ENCODE data around the gene TPM4. TPM values are rescaled to one million over a fixed set of nuclear protein-coding genes. Genes with fewer than 3 reads are reported as not detected.
"Not testable (repeated sequence)": the region's sequence is repeated elsewhere in the genome, so short reads cannot be mapped to it uniquely, and the experiment has no call there.

Gene TPM4
- total RNA-seq, 1 experiment from 2014 or later: 1,516 TPM

DNA sequence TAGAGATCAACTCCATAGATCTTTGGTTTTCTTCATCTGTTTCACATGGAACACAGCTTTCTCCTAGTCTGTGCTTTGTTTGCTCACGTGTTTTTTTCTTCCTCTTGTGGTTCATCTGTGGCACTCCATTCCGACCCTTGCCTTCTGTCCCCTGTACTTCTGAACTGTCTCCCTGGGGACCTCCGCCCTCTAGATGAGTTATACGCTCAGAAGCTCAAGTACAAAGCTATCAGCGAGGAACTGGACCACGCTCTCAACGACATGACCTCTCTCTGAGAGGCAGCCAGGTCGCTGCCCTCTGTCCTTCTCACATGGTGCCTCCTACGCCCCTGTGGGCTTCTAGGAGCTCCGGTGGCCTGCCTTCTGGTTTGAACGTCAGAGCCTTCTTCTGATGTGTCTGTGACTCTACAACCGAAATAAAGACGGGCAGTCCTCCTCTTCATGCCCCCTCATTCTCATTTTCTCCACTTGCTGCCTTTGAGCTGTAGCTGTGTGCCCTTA lies 18.8 kb downstream of the TPM4 start:
- DNase-seq (ENCODE audit: low spot score): no peak

DNA sequence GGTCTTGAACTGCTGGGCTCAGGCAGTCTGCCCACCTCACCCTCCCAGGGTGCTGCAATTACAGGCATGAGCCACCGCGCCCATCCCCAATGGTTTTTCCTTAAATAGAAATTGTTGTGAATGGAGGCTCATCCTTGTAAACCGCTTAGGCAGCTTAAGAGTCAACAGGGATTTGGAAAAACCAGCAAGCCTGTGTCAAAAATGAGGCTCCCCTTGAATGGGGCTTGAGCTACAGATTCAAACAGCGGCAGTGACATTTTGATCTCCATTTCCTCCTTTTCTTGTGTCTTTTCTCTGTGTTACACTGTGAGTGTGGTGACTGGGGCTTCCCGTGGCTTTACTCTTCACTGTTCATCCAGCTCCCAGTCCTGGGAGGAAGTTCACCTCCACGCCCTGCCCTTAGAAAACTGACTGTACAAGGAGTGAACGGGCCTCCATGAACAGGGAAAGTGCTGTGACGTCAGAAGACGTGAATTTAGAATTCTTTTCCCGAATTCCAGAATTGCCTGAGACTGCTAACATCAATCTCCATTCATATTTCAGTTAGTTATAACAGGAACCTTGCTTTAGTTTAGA lies 20.1 kb downstream of the TPM4 start:
- DNase-seq (ENCODE audit: low spot score): no peak

DNA sequence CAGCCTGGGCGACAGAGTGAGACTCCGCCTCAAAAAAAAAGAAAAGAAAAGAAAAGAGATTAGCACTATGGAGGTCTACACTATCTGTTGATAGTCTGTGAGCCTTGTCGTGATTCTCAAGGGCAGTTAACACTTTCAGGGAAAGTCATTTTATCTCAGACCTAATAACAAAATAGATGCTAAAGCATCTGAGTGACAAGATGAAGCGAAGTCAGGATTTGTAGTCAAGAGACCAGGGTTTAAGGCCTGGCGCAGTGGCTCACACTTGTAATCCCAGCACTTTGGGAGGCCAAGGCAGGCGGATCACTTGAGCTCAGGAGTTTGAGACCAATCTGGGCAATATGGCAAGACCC lies 22.1 kb downstream of the TPM4 start:
- DNase-seq (ENCODE audit: low spot score): no peak

DNA sequence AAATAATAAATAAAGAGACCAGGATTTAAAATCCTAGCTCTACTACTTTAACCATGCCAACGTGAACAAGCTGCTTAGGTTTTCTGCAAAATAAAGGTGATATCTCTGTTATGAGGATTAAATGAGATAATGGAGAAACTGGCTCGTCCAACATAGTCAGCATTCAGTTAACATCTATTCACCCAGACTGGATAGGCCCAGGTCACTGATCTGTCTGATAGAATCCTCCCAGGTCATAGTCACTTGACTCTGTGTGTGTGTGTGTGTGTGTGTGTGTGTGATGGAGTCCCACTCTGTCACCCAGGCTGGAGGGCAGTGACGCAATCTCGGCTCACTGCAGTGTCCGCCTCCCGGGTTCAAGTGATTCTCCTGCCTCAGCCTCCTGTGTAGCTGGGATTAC lies 22.5 kb downstream of the TPM4 start:
- no peak for DNase-seq (ENCODE audit: low spot score)

DNA sequence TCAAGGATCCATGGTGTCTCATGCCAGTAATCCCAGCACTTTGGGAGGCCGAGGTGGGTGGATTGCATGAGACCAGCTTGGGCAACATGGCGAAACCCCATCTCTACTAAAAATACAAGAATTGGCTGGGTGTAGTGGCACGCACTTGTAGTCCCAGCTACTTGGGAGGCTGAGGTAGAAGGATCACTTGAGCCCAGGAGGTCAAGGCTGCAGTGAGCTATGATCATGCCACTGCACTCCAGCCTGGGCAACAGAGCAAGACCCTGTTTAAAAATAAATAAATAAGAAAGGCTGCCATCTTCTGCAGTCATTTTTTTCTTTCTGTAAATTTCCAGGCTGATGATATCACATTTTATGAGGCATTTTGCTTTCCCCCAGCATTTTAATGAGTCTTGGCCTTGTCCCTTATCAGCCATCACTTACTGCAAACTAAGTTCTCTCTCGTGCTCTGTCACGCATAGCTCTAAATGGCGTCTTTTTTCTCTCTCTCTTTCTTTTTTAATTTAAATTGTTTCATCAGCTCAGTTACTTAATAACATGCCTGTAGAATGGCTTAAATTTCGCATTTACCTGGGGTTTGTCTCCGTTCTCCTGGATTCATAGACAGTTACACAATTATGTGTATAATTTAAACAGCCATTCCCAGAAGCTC lies 23.1 kb downstream of the TPM4 start:
- DNase-seq (ENCODE audit: low spot score): not testable (repeated sequence)

DNA sequence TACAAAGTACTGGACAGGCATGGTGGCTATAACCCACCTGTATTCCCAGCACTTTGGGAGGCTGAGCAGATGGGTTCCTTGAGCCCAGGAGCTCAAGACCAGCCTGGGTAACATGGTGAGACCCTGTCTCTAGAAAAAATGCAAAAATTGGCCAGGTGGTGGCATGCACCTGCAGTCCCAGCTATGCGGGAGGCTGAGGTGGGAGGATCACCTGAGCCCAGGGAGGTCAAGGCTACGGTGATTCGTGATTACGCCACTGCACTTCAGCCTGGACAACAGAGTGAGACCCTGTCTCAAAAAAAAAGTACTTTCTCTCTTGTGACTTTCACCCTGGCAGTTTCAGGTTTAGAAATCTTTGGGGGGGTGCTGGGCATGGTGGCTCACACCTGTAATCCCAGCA lies 24.2 kb downstream of the TPM4 start:
- no peak for DNase-seq (ENCODE audit: low spot score)

DNA sequence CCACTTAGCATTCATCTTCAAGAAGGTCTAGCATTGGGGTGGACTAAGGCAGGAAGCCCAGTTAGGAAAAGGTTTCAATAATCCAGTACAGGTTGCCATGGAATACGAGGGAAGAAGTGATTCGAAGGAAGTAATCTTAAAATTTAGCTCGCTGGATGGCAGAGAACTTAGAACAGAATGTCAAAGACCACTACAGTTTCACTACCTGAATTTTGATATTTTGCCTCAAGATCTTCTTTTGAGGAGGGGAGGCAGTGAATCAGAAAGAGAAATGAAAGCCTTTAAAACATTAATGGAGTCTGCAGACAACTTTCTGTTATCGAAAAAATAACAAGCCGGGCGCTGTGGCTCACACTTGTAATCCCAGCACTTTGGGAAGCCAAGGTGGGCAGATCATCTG lies 28.4 kb downstream of the TPM4 start:
- DNase-seq (ENCODE audit: low spot score): no peak

DNA sequence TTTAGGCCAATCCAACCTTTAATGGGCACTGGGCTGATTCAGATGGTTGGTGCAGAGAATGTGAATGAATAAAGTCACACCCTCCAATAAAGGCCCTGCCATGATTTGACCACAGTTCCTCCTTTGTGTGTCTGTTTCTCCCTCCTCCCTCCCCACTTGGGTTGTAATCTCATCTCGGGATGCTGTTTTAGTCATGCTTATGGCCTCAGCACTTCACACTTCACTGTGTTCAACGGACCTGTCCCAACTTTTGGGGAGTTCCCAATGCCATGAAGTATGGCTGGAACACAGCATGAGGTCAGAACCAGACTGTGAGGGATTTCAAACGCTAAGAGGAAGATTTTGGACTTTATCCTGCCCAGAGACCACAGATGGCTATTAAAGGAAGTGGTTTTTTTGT lies 29.8 kb downstream of the TPM4 start:
- peak; percentile 77 for DNase-seq (ENCODE audit: low spot score)

DNA sequence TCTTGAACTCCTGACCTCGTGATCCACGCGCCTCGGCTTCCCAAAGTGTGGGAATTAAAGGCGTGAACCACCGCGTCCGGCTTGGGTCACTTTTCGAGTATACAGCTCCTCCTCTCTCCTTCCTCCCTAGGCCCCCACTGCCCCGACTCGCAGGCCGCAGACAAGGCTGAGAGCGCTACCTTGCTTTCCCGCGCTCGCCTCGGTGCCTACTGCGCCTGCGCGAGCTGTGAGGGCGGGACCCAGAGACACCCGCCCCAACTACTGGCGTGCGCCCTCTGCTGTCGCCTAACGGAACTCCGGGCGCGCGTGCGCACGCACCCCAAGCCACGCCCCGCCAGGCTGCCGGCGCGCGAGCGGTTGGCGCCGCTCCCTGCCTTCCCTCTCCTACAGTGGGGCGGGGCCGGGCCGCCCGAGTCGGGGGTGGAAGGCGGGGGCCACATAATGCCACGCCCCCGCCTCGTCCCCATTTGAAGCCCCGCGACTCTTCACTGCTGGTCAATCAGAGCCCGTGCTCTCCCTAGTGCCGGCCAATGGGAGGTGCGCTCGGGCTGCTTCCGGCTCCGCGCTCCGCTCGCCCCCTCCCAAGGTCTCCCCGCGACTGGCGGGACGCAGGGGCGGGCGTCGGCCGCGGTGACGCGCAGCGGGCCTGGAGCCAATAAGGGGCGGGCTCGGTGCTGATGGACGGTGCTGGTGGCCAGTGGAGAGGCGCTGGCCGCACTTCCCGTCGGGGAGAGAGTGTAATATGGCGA lies 35.0 kb downstream of the TPM4 start, which contains the start of gene RAB8A:
TSS of gene RAB8A (plus strand) at position 730 of the 749 bp plus-strand sequence. CDS start at position 743, 13 bp downstream.
- DNase-seq (ENCODE audit: low spot score): peak; percentile 98

DNA sequence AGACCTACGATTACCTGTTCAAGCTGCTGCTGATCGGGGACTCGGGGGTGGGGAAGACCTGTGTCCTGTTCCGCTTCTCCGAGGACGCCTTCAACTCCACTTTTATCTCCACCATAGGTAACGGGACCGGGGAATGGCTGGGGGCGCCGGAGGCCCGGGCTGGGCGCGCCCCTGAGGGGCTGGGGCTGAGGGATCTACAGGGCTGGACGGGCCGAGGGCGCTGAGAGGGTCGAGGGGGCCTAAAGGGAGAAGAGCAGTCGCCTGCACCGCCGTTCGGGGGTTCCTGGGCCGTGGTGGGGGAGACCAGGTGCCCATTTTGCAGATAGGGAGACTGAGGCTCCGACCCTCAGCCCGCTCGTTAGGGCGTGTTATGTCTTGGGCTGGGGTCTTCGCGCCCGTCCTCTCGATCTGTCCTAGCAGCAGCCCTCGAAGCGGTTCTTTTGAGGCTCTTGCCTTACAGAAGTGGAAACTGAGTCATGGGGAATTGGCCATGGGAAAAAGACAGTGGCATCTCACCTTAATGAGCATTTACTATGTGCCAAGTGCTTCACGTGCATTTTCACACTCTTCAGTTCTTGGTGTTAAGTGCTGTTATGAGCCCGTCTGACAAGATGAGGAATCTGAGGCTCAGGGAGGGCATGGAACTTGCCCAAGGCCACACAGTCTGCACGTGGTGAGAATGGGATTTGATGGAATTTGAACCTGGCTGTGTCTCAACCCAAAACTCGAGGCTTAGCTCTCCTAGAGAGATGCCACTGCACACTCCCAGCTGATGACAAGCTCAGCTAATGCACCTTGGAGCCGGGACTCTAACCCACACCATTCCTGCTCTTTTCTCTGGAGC lies 35.8 kb downstream of the TPM4 start:
- DNase-seq (ENCODE audit: low spot score): no peak

DNA sequence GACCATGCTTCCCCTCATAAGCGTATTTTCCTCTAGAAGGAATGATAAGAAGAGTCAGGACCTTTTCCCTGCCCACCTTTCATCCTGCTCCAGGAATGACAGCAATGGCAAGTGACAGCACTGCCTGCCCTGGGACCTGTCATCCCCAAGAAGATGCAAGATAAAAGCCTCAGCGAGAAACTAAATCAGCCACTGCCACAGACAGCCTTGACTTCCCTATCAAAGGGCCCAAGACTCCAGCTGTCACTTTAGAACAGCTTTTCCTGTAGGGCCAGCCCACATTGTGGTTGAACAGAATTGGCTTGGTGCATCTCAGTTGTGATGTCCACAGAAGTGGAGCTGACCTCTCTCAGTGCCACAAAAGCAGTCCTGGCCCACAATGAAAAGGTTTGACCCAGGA lies 36.5 kb downstream of the TPM4 start:
- DNase-seq (ENCODE audit: low spot score): no peak

DNA sequence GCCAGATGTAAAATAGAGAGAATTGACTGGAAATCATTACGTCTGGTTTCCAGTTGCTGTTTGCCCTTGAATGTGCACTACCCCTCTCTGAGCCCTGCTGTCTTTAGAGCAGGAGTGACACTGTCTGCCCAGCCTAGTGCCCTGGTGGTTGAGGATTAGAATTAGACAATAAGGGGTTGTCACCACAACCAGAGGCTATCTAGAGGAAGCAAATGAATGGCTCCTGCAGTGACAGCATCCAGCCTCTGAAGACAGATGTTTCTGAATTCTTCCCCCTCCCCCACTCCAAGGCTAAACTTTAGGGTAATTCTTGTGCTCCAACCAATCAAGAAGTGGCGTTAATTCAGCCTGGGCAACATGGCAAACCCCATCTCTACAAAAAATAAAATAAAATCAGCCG lies 37.4 kb downstream of the TPM4 start:
- DNase-seq (ENCODE audit: low spot score): no peak

DNA sequence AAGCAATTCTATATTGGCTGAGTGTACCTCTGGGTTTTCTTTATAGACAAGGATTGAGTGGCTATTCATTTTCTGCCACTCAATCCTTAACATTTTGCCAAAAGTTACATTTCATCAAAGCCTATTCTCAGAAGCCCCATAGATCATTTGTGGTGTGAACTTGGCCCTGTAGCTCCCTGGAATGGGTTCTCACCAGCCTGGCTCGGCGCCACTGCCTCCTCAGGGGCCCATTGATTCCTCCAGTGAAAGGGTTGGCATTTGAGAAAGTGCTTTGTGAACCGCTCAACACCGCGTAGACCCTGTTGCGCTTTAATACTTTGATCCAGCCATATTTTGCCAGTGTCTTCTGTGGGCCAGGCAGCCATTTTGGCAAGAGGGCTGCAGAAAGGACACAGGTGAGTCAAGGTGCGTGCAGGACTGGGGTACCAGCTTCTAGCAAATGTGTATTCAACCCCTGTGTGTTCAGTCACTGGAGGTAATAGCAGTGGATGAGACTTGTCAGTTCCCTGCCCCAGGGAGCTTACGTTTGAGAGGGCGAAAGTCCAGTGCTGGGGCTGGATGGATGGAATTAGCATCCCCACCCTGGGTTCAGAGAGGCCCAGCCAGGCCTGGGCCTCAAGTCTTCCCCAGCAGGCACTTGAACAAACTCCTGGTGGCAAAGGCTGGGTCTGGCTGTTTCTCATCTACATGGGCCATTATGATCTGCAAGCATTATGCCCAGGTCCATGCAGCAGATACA lies 39.2 kb downstream of the TPM4 start:
- no peak for DNase-seq (ENCODE audit: low spot score)

DNA sequence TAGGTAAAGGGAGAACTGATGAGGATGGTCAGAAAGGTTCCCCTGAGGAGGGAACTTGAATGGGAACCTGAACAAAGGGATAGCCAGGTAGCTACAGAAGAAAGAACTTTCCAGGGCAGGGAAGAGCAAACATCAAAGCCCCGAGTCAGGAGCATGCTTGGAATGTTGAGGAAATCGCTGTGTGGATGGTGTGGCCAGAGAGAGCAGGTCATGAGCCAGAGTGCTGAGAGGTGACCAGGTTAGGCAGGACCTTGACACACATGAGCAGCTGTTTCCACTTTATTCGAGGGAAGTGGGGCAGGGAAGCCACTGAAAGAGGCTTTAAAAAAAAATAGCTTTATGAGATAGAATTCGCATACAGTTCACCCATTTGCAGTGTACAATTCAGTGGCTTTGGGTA lies 39.8 kb downstream of the TPM4 start:
- DNase-seq (ENCODE audit: low spot score): no peak

DNA sequence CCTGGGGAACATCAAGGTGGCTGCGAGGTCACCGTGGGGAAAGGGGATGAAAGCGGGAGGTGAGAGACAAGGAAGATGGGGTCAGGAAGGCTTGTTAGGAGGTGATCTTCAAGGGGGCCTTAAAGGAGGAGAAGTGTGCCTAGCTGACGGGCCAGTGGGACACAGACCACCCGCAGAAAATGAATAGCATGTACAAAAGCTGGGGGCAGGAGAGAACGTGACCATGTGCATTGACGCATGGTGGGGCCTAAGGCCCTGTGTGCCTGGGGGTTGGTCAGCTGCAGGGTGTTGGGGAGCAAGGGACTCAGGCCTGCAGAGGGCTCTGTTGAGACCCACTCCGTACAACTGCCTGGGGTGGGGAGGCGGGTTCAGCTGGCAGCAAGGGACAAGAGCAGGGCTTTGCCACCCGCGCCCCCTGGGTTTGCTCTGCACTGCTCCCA lies 41.3 kb downstream of the TPM4 start:
- DNase-seq (ENCODE audit: low spot score): no peak

DNA sequence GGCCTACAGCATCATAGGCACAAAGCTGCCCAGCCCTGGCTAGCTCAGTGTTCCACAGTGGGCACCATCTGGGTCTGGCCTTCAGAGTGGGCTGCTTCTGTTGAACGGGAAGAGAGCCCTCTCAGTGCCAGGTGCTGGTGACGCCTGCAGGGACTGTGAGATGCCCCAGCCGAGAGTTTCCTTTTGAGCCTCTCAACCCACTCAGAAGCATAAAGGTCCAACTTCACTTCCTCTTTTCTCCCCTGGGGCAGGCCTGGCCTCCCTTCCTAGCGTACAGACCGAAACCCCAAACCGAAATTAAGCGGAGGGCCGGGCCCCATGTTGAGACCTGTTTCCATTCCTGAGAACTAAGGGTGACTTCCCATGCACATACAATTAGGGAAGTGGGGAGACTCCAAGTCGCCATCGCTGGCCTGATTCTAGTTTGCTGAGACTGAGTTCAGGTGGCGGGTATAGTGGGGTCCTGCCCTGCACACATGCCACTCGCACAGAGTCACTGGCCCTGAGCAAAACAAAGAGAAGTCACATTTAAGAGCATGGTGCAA lies 42.3 kb downstream of the TPM4 start:
- DNase-seq (ENCODE audit: low spot score): no peak

DNA sequence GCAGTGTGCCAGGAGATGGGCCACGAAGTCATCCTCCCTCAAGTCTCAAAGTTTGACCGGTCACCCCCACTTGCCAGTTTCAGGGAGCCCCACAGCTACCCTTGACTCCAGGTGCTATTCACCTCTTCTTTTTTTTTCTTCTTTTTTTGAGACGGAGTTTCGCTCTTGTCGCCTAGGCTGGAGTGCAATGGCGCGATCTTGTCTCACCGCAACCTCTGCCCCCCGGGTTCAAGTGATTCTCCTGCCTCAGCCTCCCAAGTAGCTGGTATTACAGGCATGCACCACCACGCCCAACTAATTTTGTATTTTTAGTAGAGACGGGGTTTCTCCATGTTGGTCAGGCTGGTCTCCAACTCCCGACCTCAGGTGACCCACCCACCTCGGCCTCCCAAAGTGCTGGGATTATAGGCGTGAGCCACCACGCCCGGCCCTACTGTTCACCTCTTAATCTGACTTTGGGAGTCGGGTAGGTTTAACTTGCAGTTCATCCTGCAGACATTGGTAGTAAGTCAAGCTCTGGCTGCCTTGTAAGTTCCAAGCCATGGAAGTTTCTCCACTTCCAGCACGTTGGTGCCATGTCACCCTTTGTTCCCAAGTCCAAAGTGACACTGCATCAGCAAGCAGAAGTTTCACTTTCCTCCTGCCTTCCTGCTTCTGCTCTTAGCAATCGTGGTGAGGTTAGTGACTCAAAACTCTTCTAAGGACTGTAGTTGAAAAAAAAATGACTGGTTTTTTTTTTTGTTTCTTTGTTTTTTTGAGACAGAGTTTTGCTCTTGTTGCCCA lies 43.0 kb downstream of the TPM4 start:
- DNase-seq (ENCODE audit: low spot score): not testable (repeated sequence)

DNA sequence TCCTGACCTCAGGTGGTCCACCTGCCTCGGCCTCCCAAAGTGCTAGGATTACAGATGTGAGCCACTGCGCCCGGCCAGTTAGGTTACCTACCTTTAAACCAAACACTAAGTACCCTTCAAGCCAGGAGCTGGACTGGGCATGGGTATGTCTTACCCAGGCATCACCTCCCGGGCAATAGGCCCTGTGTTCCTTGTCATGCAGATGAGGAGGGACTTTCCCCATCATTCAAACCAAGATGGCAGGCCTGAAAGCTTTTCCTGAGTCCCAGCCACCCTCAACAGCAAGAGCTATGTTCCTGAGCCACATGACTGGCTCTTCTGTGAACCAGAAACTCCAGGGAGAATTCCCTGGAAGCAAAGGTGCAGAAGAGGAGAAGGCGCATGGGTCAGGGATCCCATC lies 44.8 kb downstream of the TPM4 start:
- DNase-seq (ENCODE audit: low spot score): no peak

DNA sequence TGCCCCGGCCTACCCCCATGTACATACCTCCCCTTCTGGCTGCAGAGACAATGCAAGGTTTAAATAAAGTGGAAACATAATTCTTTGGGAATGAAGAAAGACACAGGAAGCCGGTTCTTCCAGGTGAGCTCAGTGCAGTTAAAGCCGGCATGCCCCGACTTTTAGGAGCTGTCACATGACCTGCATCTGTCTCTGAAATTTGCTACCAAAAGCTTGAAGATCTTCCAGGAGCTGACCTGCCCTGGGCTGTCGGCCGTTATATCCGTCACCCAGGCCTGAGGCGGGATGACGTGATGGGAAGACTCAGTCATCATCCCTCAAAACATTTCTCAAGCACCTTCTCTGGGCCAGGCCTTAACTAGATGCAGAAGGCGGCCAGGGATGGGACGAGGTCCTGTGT lies 45.7 kb downstream of the TPM4 start:
- no peak for DNase-seq (ENCODE audit: low spot score)

DNA sequence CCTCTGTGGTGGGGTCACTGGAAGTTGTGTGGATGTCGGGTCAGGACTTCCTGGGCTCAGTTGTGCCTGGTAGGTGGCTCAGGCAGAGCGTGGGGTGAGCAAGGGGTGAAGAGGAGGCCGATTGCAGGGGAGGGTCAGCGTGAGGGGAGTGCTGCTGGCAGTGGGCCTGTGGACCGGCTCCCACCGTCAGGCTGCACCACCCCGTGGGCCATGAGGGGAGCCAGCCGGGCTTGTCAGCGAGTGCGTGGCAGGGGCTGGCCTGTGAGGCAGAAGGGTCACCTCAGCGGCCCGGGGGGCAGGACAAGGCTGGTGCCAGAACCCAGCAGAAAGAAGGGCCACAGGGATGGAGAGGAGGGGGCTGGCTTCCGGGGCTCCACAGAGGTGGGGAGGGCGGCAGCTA lies 48.7 kb downstream of the TPM4 start:
- no peak for DNase-seq (ENCODE audit: low spot score)
